HG03460 (cell line): ENCODE data around the gene ABCG4.
A peak's percentile ranks its signal among the peaks of the same experiment; 100 is the strongest.
"Not testable (repeated sequence)": the region's sequence is repeated elsewhere in the genome, so short reads cannot be mapped to it uniquely, and the experiment has no call there.

Experiments used
- ATAC-seq: cut with Tn5 transposase; IDR thresholded peaks from one replicate; pipeline ENCODE4 v1.9.1; 2021; ENCODE audit not compliant: unreplicated experiment

Gene ABCG4

DNA sequence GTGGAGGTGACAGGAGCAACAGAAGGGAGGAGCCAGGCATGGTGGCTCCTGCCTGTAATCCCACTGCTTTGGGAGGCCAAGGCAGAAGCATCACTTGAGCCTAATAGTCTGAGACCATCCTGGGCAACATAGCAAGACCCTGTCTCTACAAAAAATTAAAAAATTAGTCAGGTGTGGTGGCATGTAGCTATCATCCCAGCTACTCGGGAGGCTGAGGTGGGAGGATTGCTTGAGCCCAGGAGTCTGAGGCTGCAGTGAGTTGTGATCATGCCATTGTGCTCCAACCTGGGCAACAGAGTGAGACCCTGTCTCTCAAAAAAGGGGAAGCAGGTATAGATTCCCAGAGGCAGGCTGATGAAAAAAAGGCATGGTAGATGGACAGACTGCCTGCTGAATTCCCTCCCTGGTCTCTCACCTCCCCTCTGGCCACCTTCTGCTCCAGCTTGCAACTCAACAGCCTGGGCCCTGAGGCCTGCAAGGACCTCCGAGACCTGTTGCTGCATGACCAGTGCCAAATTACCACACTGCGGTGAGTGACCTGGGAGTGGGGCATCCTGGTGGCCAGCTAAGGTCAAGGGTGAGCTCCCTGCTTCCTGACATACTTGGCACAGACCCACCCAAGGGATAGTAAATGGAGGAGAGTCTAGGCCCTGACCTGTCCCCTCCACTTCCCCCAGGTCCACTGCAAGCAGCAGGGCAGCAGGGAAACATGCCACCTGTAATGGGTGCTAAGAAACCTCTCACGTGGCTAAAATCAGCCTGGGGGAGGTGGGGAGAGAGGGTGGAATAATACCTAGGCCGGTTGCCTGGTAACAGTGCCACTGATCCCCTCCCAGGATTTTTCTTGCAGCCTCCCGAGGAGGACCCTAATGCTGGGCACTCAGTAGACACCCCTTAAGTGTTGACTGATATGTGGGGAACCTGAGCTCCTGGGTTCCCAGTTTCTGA is 32.2 kb downstream of the ABCG4 start:
- ATAC-seq: no peak

DNA sequence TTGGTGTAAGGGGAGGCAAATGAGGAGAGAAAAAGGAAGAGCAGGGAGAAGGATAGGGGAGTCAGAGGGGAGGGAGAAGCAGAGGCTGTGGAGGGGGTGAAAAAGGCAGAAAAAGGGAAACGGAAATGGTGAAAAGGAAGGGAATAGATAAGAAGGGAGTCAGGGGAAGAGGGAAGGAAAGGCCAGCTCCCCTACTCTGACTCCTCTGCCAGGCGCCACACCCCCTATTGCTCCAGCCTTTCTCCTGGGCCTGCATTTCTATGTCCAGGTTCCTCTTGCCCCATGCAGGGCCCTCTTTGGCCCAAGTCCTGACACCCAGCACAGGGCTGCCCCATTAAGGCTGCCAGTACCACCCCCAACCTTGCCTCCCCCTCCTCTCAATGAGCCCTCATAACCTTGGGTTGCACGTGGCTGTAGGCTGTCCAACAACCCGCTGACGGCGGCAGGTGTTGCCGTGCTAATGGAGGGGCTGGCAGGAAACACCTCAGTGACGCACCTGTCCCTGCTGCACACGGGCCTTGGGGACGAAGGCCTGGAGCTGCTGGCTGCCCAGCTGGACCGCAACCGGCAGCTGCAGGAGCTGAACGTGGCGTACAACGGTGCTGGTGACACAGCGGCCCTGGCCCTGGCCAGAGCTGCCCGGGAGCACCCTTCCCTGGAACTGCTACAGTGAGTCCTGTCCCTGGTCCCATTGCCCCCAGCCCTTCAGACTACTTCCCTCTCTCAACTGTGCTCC is 33.0 kb downstream of the ABCG4 start:
- no peak for ATAC-seq

DNA sequence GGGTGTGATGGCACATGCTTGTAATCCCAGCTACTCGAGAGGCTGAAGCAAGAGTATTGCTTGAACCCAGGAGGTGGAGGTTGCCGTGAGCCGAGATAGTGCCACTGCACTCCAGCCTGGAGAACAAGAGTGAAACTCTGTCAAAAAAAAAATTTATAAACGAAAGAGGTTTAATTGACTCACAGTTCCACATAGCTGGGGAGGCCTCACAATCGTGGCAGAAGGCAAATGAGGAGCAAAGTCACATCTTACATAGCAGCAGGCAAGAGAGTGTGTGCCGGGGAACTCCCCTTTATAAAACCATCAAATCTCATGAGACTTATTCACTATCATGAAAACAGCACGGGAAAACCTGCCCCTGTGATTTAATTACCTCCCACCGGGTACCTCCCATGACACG is 35.5 kb downstream of the ABCG4 start:
- not testable (repeated sequence) for ATAC-seq

DNA sequence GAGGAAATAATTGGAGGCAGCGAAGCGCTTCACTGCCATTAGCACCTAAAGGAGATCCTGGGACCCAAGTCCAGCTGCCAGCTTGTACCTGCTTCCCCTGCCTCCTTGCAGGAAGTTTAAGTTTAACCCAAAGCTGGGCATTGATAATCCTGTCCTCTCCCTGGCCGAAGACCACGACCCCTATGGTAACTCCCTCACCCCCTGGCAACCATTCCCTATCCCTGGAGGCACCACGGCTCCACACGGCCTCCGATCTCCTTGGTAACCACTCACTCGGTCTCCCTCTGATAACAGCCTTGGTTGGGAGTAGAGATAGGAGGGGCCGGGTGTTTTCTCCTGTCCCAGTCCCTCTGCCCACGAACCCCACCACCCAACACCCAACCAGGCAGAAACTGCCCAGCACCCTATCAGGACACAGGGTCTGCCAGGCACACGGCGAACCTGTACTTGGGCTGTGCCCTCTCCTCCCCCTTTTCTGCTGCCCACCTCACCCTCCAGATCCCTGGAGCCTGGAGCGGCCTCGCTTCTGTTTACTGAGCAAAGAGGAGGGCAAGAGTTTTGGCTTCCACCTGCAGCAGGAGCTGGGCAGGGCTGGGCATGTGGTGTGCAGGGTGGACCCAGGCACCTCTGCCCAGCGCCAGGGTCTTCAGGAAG is 37.3 kb downstream of the ABCG4 start:
- ATAC-seq: no peak

DNA sequence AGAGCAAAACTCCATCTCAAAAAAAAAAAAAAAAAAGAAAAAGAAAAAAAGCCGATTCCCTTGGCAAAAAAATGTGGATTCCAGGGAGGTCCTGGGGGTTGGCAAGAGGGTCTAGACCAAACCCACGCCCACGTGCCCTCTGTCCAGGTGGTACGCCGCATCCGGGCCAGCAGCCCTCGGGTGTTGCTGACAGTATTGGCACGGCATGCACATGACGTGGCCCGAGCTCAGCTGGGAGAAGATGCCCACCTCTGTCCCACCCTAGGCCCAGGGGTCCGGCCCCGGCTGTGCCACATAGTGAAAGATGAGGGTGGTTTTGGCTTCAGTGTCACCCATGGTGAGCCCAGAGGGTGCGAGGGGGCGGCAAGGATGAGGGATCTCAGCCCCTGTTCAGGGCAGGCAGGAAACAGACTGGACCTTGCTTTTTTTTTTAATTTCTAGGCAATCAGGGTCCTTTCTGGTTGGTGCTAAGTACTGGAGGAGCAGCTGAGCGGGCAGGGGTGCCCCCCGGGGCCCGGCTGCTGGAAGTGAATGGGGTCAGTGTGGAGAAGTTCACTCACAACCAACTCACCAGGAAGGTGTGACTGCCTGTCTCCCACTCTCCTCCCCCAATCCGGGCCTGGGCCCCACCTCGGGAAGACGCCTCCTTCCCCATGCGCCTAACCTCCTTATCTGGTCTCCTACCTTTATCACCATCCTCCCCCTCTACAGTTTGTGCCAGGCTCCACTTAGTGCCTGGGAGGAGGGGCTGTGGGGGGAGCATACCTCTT is 38.5 kb downstream of the ABCG4 start:
- no peak for ATAC-seq

DNA sequence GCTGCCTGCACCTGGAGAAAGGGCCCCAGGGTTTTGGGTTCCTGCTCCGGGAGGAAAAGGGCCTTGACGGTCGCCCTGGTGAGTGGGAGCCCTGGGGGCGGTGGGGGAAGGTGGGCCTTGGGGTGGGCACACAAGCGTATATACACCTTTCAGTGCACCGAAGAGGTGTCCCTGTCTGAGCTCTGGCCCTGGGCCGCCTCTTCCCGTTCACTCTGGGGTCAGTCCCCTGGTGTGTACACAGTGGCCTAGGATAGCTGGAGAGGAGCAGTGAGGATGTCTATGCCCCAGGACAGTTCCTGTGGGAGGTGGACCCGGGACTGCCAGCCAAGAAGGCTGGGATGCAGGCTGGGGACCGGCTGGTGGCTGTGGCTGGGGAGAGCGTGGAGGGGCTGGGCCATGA is 39.2 kb downstream of the ABCG4 start:
- no peak for ATAC-seq

DNA sequence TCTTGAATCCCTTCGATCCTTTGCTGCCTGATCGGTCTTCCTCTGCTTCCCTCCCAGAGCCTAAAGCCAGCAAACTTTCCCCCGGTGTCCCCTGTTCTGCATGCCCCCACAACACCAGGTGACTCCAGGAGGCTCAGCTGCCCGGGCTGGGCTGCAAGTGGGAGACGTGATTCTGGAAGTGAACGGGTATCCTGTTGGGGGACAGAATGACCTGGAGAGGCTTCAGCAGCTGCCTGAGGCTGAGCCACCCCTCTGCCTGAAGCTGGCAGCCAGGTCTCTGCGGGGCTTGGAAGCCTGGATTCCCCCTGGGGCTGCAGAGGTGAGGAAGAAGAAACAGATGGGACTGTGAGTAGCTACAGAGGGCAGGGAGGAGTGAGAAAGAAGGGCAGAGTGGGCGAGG is 40.0 kb downstream of the ABCG4 start:
- ATAC-seq: no peak

DNA sequence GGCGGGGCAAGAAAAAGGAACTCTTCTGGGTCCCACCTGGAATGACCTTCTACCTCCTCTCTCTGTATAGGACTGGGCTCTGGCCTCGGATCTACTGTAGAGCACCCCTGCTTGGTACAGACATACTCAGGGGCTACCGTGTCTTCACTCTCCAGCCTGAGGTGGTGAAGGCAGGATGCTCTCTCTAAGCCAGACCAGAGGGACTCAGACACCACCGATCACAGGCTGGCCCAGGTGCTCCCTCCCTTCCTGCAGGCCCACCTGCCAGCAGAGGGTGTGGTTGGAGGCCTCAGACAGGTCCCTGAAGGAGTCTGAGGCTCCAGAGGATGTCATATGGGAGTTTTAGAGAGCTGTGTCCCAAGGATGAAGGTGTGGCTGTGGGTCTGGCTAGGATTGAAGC is 40.5 kb downstream of the ABCG4 start:
- ATAC-seq: no peak

DNA sequence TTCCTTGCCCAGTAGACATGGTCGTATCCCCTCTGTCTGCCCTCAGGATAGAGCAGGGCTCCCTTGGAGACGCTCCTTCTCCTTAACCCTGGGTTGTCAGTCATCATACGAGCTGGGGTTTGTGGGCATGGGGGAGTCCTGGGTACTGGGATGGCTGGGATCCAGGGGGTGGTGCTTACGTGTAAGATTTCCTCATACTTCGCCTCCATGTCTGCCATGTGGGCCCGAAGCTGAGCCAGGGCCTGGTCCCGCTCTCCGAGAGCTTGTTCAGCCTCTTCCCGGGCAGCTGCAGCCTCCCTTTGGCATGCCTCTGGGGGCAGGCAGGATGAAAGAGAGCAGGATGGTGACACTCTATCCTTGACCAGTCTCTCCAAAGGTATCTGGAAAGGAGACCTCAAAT is 41.7 kb downstream of the ABCG4 start:
- no peak for ATAC-seq

DNA sequence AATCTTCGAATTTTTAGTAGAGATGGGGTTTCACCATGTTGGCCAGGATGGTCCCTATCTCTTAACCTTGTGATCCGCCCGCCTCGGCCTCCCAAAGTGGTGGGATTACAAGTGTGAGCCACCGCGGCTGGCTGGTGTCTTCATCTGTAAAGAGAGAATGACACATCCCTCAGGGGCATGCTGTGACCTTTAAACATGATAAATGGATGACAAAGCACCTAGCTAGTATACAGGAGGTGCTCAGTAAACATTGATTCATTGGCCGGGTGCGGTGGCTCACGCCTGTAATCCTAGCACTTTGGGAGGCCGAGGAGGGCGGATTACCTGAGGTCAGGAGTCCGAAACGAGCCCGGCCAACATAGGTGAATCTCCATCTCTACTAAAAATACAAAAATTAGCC is 42.4 kb downstream of the ABCG4 start:
- not testable (repeated sequence) for ATAC-seq

DNA sequence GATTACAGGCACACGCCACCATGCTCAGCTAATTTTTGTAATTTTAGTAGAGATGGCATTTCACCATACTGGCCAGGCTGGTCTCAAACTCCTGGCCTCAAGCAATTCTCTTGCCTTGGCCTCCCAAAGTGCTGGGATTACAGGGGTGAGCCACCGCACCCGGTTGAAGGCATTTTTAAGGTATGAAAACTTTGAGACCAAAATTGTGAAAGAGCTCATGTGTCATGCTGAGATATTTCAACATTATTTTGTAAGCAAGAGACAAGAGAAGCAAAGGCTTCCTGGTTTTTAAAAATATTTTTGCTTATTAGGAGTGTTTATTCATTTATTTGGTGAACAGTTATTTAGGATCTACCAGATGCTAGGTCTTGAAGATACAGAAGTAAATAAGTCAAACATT is 43.3 kb downstream of the ABCG4 start:
- no peak for ATAC-seq

DNA sequence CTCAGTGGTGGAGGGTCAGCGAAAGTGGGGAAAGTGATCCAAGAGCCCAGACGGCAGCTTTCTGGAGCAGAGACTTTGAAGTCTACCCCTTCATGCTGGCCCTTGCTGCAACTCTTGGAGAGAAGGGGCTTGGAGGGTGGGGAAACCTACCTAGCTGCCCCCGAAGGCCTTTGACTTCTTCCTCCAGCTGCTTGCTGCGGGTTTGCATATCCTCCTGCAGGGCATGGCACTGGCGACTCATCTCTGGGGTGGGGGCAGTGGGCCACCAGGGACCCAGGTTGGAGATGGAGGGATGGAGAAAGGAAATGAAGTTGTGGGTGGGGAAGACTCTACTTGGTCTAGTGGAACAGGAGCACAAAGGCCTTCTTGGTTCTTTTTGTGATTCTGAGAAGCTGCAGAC is 44.1 kb downstream of the ABCG4 start:
- ATAC-seq: no peak

DNA sequence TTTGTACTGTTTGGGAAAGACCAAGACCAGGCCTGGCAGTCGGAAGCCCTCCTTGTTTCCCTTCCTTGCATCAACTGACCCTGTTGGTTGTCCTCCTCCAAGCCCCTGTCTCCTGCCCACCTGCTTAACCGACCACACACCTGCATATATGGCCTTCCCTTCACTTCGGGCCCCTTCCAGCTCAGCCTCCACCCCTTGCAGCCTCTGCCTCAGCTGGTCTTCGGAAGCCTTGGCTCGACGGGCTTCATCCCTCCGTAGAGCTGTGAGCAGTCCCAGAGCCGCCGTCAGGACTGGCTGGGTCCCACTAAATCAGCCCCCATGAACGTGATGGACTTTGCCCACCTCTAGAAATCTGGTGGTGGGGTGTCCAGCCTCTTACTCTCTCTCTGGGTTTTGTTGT is 44.8 kb downstream of the ABCG4 start:
- no peak for ATAC-seq

DNA sequence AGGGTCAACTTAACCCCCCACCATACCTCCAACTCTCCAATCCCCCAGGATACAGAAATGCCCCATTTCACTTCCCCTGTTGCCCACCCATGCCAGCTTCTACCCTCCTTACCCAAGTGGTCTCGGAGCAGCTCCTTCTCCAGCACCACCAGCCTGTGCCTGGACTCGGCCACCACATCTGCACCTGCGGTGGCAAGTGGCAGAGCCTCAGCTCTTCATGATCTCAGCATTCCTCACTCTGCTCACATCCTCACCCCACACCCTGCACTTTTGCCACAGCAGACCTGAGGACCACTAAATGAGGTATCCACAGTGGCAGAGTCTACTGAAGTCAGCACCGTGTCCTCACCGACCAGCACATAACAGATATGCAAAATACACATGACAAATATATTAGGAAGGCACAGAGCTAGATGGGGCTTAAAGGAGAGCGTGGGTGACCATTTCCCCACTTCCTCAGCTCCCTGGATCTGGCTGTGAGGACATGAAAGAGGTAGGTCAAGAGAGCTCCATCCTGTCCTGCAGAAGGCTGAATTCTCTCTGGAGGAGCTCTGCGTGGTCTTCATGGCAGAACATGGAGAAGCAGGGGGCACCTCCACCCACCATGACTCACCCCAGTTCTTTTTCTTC is 46.1 kb downstream of the ABCG4 start:
- ATAC-seq: no peak

DNA sequence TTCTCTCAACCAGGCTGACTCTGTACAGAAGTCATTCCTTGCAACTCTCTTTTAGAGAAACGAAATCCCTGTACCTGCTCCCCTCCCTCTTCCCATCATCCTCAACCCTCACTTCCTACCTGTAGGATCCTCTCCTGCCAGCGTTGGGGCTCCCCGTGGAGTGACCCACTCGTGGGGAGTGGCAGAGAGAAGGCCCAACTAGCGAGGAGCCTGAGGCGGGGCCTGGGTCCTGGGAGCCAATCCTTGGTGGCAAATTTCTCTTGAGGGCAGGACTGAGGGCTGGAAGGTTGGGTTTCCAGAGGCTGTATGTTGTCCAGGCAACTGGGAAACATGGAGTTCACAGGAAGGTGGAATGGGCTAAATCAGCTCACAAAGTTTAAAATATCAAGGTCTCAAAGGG is 46.8 kb downstream of the ABCG4 start:
- ATAC-seq: no peak

DNA sequence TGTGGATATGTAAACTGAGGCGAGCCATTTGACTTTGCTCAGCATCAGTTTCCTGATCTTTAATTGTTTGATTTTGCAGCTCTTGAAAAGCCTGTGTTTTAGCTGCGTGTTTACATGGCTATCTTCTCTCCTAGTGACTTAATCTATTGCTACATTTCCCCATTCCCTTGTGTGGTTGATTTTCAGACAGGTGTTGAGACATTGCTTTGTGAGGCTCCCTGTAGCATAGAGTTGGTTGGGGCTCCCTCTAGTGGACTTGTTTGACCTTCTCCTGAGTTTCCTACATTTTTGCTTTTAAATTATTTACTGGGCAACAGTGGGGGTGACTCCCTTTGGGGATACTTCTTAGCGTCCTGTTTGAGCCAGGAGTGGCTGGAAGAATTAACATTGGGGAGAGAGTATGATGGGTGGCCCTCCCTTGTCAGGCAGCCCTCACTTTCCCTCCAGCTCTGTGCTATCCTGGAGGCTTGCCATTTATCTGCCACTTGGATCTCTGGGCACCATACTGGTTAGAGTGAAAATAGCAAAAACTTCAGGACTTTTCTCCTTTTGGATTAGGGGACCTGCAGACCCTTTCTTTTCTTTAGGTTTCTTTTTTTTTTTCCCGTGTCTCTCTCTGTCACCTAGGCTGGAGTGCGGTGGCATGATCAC is 48.1 kb downstream of the ABCG4 start:
- peak; percentile 75 for ATAC-seq

DNA sequence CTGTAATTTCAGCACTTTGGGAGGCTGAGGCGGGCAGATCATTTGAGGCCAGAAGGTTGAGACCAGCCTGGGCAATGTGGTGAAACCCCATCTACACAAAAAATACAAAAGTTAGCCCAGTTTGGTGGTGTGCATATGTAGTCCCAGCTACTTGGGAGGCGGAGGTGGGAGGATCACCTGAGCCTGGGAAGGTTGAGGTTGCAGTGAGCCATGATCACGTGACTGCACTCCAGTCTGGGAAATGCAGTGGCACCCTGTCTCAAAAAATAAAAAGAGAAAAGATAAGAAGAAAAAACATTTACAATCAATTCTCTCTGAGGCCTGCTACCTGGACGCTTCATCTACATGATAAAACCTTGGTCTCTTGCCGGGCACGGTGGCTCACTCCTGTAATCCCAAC is 50.1 kb downstream of the ABCG4 start:
- no peak for ATAC-seq

DNA sequence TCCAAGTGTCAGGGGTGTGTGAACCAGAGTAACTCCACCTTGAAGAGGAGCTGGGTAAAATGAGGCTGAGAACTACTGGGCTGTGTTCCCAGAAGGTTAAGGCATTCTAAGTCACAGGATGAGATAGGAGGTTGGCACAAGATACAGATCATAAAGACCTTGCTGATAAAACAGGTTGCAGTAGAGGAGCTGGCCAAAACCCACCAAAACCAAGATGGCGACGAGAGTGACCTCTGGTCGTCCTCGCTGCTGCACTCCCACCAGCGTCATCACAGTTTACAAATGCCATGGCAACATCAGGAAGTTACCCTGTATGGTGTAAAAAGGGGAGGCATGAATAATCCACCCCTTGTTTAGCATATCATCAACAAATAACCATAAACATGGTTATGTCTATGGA is 52.4 kb downstream of the ABCG4 start:
- ATAC-seq: not testable (repeated sequence)

DNA sequence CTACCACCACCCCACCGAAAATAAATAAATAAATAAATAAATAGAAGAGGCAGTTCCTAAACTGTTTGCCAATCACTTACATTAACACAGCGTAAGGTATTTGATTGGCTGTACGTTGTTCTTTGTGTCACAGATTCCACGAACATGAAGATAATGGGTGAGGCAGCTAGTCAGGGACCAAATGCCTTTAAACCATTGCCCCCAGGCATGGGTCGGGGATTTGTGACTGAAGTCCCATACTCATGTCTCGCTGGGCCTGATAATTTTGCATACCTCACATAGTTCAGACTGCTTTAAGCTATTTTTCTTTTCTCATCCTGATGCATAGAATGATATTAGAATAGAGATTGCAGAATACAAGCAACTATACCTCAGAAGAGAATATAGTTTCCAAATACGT is 53.7 kb downstream of the ABCG4 start:
- no peak for ATAC-seq

DNA sequence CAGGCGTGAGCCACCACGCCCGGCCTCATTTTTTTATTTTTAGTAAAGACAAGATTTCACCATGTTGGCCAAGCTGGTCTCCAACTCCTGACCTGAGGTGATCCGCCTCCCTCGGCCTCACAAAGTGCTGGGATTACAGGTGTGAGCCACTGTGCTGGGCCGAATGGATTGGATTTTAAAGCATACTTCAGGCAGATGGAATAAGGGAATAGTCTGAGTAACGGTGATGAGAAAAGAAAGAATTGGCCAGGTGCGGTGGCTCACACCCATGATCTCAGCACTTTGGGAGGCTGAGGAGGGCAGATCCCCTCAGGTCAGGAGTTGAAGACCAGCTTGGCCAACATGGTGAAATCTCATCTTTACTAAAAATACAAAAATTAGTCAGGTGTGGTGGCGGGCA is 55.2 kb downstream of the ABCG4 start:
- no peak for ATAC-seq
